HG02981 (cell line): ENCODE results near the gene CLEC5A.
"Not testable (repeated sequence)": the region's sequence is repeated elsewhere in the genome, so short reads cannot be mapped to it uniquely, and the experiment has no call there.

Experiments used
- ATAC-seq: cut with Tn5 transposase; IDR thresholded peaks from one replicate; pipeline ENCODE4 v1.9.1; 2021; ENCODE audit warnings: mild to moderate bottlenecking, moderate library complexity; ENCODE audit not compliant: unreplicated experiment

The CLEC5A gene

DNA sequence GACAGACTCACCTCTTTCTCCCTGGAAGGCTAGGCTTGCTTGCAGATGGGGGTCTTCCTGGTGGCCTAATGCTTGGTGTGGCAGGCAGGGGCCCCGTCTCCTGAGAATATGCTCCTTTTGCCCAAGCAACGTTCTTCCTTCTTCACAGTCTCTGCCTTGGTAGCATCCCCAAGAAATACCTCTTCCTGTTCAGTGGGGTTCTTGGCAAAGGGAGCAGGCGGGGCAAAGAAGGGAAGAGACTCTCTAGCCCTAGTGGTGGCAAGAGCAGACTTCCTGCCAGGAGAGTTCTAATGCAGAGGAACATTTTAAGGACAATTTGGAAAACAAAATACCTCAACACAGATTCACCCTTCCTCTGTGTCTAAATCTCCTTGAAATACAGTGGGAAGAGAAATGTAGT lies at the start of gene CLEC5A:
TSS of gene CLEC5A (minus strand) at position 179 of the 400 bp plus-strand sequence. CDS start 682 bp downstream, outside the sequence.
- ATAC-seq = no peak

DNA sequence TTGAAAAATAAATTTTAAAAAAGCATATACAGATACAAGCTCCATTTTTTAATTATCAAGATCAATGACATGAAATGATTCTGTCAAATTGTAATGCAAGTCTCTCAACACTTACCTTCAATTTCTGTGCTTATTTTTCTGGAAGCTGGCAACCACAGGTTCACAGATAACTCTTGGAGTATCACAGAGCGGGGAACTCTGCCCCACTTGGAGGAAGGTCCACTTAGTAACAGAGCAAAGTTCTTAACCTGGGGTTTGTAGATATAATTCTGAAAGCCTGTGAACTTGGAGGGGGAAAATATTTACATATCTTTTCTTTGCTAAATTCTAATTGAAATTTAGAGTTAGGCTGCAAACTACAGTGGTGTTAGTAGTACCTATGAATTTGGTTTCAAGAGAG lies 46.6 kb upstream of the CLEC5A start:
- ATAC-seq = no peak

- no peak for ATAC-seq
Observed at GRCh38 chr7:141992688-141993087, 45.9 kb upstream of the CLEC5A start.

GRCh38 chr7:141992156-141992555 lies 45.4 kb upstream of the CLEC5A start:
- ATAC-seq = no peak

- no peak for ATAC-seq
Observed at GRCh38 chr7:141991140-141991539, 44.4 kb upstream of the CLEC5A start.

DNA sequence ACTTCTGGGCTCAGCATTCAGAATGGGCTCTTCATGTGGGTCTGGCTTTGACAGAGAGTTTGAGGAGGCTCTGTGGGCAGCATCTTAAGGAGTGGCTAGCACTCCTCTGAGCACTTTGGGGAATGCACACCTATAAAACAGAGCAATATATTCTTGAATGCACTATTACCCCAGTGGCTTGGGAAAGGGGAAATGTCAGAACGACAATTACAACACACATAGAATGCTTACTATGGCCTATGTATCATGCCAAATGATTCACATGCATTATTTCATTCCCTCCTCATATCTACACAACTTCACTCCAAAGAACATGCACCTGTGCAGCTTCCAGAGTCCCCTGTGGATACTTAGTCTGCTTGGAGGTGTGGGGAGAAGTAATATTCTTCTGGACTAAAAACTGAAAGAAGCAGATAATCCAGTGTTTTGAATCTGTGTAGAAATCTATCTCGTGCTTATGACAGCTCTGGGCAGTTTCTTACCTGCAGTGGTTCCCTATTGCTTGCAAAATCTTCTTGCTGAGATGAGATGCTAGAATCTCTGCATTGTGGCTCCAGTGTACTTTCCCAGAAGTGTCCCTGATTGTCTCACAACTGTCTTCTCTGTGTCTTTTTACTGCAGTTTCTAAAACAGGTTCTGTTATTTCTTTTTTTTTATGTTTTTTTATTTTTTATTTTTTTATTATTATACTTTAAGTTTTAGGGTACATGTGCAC lies 43.4 kb upstream of the CLEC5A start:
- no peak for ATAC-seq

DNA sequence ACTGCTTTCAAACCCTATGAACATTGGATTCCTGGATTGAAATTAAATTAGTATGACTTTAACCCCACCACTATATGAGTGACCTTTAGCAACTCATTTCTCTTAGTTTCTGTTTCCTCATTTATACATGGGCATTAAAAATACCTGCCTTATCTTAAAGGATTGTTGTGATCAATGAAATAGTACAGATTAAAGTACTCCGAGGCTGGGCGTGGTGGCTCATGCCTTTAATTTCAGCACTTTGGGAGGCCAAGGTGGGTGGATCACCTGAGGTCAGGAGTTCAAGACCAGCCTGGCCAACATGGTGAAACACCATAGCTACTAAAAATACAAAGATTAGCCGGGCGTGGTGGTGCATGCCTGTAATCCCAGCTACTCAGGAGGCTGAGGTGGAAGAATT lies 41.0 kb upstream of the CLEC5A start:
- ATAC-seq = not testable (repeated sequence)

DNA sequence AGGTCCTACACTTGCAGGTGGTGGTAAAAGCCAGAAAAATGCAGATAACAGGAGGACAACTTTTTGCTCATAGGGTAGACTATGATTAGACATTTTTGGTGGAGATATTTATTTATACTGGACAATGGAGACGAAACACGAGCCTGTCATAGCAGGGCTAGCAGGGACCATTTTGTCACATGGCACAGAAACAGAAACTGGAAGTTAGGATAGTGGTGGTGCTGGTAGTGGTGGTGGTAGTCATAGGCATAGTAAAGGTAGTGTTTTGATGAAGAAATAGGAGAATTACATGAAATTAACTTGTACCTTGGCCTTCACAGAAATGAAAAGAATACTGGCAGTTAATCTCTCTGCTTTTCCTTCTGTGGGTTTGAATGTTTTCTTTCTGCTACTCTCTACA lies 40.1 kb upstream of the CLEC5A start:
- ATAC-seq = no peak

DNA sequence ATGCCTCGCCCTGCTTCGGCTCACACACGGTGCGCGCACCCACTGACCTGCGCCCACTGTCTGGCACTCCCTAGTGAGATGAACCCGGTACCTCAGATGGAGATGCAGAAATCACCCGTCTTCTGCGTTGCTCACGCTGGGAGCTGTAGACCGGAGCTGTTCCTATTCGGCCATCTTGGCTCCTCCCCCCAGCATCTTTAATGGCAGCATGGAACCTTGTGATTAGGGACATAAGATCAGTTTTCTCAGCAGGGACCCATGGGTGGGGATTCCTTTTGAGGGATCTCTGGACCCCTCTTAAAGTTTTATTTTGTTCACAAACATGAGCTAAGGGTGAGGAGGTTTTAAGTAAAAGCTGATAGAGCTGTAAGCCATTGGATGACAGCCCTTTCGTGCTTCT lies 39.2 kb upstream of the CLEC5A start:
- not testable (repeated sequence) for ATAC-seq

- no peak for ATAC-seq
Observed at GRCh38 chr7:141979568-141979967, 32.8 kb upstream of the CLEC5A start.

DNA sequence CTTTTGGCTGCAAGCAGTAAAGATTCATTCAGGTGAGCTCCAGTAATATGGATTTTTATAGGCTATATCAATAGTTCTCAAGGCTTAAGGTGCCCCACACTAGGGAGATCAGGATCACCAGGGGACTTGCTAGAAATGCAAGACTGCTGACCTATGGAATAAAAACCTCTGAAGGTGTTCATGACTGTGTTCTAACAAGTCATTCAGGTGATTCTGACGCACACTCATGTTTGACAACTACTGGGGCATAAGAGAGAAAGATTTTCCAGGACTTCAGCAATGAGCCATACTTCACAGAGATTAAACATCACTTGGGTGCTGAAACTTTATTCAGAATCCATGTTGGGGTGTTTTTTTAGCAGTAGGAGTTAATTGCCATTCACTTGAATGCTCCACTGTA lies 31.6 kb upstream of the CLEC5A start:
- ATAC-seq = no peak

DNA sequence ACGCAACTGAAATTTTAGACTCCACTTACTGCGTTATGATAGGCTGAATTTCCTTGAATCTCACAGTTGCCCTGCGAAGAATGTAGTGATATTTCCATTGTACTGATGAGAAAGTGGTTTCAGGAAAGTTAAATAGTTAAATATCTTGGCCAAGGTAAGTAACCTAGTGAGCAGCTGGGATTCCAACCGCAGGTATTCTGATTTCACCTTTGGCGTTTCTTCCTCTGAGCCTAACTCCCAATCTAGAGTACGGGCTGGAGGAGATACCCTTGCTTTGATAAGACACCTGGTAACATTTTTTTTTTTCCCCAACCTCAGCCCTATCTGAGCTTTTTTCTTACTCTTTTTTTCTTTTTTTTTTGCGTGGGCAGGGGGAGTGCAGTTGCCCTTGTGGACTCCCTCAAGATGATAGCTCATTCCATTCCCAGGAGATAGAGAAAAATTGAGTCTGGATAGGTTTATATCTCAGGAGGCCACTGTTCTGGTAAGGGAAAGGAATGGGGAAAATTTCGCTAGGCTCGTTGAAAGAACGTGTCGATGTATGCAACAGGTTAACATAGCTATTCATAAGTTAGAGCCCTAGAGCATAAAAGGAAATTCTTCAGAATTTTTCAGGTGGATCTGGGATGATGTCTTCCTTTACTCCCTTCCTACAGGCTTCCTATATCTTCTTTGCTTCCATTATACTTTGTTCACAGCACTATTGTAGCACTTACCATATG lies 29.9 kb upstream of the CLEC5A start:
- ATAC-seq = no peak

- peak; percentile 79 for ATAC-seq
Observed at GRCh38 chr7:141975806-141976523, 29.2 kb upstream of the CLEC5A start.

GRCh38 chr7:141974831-141975230 lies 28.1 kb upstream of the CLEC5A start:
- no peak for ATAC-seq

DNA sequence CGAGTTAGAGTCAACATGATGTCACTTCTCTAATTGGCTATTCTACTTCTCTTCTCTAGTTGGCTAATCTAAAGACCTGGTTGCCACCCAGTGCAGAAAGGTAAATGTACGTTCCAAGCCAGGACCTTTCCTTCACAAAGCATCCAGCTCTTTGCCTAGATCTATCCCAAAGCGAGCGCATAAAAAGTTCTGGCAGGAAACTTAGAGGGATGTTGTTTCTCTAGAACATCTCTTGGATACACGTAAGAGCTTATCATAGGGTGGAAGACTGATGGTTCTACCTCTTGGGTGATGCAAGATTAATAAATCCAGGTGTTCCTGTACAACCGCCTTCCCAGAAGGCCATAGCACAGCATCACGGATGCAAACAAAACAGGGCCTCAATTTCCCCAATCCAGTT lies 26.9 kb upstream of the CLEC5A start, which contains the start of gene TAS2R38:
TSS of gene TAS2R38 (minus strand) at position 101 of the 400 bp plus-strand sequence. CDS start at position 17, 84 bp downstream.
- no peak for ATAC-seq

GRCh38 chr7:141960687-141961422 lies 14.1 kb upstream of the CLEC5A start:
- peak; percentile 85 for ATAC-seq

GRCh38 chr7:141956084-141956483 lies 9.3 kb upstream of the CLEC5A start:
- no peak for ATAC-seq

GRCh38 chr7:141954334-141954733 lies 7.6 kb upstream of the CLEC5A start:
- ATAC-seq = no peak

- ATAC-seq = no peak
Observed at GRCh38 chr7:141952461-141952860, 5.7 kb upstream of the CLEC5A start.

DNA sequence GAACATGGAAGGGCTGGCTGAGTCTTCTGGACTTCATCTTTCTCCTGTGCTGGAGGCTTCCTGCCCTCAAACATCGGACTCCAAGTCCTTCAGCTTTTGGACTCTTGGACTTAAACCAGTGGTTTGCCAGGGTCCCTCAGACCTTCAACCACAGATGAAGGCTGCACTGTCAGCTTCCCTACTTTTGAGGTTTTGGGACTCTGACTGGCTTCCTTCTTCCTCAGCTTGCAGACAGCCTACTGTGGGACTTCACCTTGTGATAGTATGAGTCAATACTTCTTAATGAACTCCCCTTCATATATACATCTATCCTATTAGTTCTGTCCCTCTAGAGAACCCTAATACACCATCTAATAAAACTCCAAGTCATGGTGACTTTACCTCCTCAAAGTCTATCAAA lies 4.0 kb upstream of the CLEC5A start:
- ATAC-seq = no peak

- ATAC-seq = no peak
Observed at GRCh38 chr7:141949911-141950310, 3.1 kb upstream of the CLEC5A start.
